Suprapubic skin (tissue), 4 donors: ENCODE data around the gene WDR91.

ENCODE experiments used
- EP300 ChIP-seq: sonication (generic); formaldehyde crosslinking; IDR thresholded peaks from one replicate; pipeline ENCODE4 v1.6.1; 2017; ENCODE audit warnings: antibody characterized with exemption
- POLR2AphosphoS5 ChIP-seq, 3 donors: sonication (generic); formaldehyde crosslinking; IDR thresholded peaks; one replicate each; pipeline ENCODE4 v1.6.1; 2017; ENCODE audit warnings: antibody characterized with exemption in 3 of 3
- TF ChIP-seq, protein P1 (sequence below), 2 donors: fragments of 200-600 bp in 1 of 2; fragments of 450-650 bp in 1 of 2; sonication (generic) in 1 of 2; IDR thresholded peaks; one replicate each; pipeline ENCODE4 v1.5.1; 2016 to 2019; ENCODE audit warnings: antibody characterized with exemption in 2 of 2, mild to moderate bottlenecking in 1 of 2, moderate library complexity in 1 of 2

DNA sequence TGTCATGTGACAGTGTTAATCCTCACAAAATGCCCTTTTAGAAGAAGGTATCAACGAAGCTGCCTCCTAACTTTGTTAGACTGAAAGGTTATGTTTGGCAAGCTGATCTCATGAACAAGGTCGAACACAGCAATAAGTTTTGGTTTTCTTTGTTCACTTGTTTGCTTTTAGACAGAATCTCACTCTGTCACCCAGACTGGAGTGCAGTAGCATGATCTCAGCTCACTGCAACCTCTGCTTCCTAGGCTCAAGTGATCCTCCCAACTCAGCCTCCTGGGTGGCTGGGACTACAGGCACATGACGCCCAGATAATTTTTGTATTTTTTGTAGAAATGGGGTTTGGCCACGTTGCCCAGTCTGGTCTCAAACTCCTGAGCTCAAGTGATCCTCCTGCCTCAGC, 23.4 kb upstream of the WDR91 start:
- TF ChIP-seq, protein P1, sequence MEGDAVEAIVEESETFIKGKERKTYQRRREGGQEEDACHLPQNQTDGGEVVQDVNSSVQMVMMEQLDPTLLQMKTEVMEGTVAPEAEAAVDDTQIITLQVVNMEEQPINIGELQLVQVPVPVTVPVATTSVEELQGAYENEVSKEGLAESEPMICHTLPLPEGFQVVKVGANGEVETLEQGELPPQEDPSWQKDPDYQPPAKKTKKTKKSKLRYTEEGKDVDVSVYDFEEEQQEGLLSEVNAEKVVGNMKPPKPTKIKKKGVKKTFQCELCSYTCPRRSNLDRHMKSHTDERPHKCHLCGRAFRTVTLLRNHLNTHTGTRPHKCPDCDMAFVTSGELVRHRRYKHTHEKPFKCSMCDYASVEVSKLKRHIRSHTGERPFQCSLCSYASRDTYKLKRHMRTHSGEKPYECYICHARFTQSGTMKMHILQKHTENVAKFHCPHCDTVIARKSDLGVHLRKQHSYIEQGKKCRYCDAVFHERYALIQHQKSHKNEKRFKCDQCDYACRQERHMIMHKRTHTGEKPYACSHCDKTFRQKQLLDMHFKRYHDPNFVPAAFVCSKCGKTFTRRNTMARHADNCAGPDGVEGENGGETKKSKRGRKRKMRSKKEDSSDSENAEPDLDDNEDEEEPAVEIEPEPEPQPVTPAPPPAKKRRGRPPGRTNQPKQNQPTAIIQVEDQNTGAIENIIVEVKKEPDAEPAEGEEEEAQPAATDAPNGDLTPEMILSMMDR (IDR thresholded peaks at IDR 0.05), result no peak
- TF ChIP-seq EP300 (no peak), POLR2AphosphoS5 (IDR thresholded peaks at IDR 0.05) (no peak)
